ENCODE data around the gene WBP1L. TPM values are rescaled to one million over a fixed set of nuclear protein-coding genes. Genes with fewer than 3 reads are reported as not detected.
"Not testable (repeated sequence)": the region's sequence is repeated elsewhere in the genome, so short reads cannot be mapped to it uniquely, and the experiment has no call there.

Gene WBP1L
- total RNA-seq, 2 donors from 2014 or later: 123 to 268 TPM

GRCh38 chr10:102758240-102758932 is 14.6 kb downstream of the WBP1L start:
- H3K27ac ChIP-seq: peak overlapping the region; percentile 18 to 58
- H3K4me3 ChIP-seq: no peak overlapping the region
- peaks cover 43 to 68% of the 10 kb centered on the region in 2 donors for H3K4me1 ChIP-seq (ENCODE audit: control insufficient read depth in 1 of 2, low read depth in 2 of 2)
- H3K27me3 ChIP-seq (replicated peaks; ENCODE audit: insufficient read depth): no peaks in the 10 kb centered on the region
- DNase-seq (ENCODE audit: low spot score) (no peak), ATAC-seq (ENCODE audit: insufficient number of reproducible peaks, low FRiP score, low read depth) (no peak)
- H3K9me3 ChIP-seq: no peaks in the 10 kb centered on the region
- H3K36me3 ChIP-seq: no peaks in the 10 kb centered on the region
- TF ChIP-seq CTCF (IDR thresholded peaks at IDR 0.05): no peak

- Histone ChIP-seq H3K27ac (peak overlapping the region; percentile 18 to 58), H3K4me1 (ENCODE audit: control insufficient read depth in 1 of 2, low read depth in 2 of 2) (peaks cover 39 to 68% of the 10 kb centered on the region in 2 donors)
- H3K9me3 ChIP-seq; H3K27me3 ChIP-seq (replicated peaks; ENCODE audit: insufficient read depth); H3K4me3 ChIP-seq; ATAC-seq (ENCODE audit: insufficient number of reproducible peaks, low FRiP score, low read depth); H3K36me3 ChIP-seq; DNase-seq (ENCODE audit: low spot score): not testable (repeated sequence)
These were observed 15.2 kb downstream of the WBP1L start for GRCh38 chr10:102758933-102759262.

GRCh38 chr10:102759497-102760210 is 15.9 kb downstream of the WBP1L start:
- Histone ChIP-seq H3K4me3 (no peak overlapping the region), H3K27me3 (replicated peaks; ENCODE audit: insufficient read depth) (no peaks in the 10 kb centered on the region), H3K36me3 (no peaks in the 10 kb centered on the region), H3K9me3 (no peaks in the 10 kb centered on the region), H3K27ac (peak overlapping the region; percentile 8 to 58), H3K4me1 (ENCODE audit: control insufficient read depth in 1 of 2, low read depth in 2 of 2) (peaks cover 35 to 68% of the 10 kb centered on the region in 2 donors)
- no peak for ATAC-seq (ENCODE audit: insufficient number of reproducible peaks, low FRiP score, low read depth)
- no peak for TF ChIP-seq CTCF (IDR thresholded peaks at IDR 0.05)
- DNase-seq (ENCODE audit: low spot score): no peak

GRCh38 chr10:102761981-102762380 is 18.2 kb downstream of the WBP1L start:
- H3K4me3 ChIP-seq: no peak overlapping the region
- H3K9me3 ChIP-seq: no peaks in the 10 kb centered on the region
- ATAC-seq (ENCODE audit: insufficient number of reproducible peaks, low FRiP score, low read depth): no peak
- peaks cover 47 to 76% of the 10 kb centered on the region in 2 donors for H3K4me1 ChIP-seq (ENCODE audit: control insufficient read depth in 1 of 2, low read depth in 2 of 2)
- H3K27me3 ChIP-seq (replicated peaks; ENCODE audit: insufficient read depth): no peaks in the 10 kb centered on the region
- DNase-seq (ENCODE audit: low spot score): no peak
- no peak overlapping the region for H3K27ac ChIP-seq
- H3K36me3 ChIP-seq: no peaks in the 10 kb centered on the region
- TF ChIP-seq CTCF (IDR thresholded peaks at IDR 0.05): no peak

- Histone ChIP-seq H3K4me3 (no peak overlapping the region), H3K36me3 (no peaks in the 10 kb centered on the region), H3K4me1 (ENCODE audit: control insufficient read depth in 1 of 2, low read depth in 2 of 2) (peaks cover 47 to 82% of the 10 kb centered on the region in 2 donors), H3K27me3 (replicated peaks; ENCODE audit: insufficient read depth) (no peaks in the 10 kb centered on the region), H3K27ac (no peak overlapping the region), H3K9me3 (no peaks in the 10 kb centered on the region)
- DNase-seq (ENCODE audit: low spot score): no peak
- no peak for TF ChIP-seq CTCF (IDR thresholded peaks at IDR 0.05)
- ATAC-seq (ENCODE audit: insufficient number of reproducible peaks, low FRiP score, low read depth): no peak
These were observed 18.8 kb downstream of the WBP1L start for GRCh38 chr10:102762401-102763015.

All from thoracic aorta (tissue), 2 donors.